ENCODE data around the gene SHMT2.
A peak's percentile ranks its signal among the peaks of the same experiment; 100 is the strongest.

SHMT2 gene

DNA sequence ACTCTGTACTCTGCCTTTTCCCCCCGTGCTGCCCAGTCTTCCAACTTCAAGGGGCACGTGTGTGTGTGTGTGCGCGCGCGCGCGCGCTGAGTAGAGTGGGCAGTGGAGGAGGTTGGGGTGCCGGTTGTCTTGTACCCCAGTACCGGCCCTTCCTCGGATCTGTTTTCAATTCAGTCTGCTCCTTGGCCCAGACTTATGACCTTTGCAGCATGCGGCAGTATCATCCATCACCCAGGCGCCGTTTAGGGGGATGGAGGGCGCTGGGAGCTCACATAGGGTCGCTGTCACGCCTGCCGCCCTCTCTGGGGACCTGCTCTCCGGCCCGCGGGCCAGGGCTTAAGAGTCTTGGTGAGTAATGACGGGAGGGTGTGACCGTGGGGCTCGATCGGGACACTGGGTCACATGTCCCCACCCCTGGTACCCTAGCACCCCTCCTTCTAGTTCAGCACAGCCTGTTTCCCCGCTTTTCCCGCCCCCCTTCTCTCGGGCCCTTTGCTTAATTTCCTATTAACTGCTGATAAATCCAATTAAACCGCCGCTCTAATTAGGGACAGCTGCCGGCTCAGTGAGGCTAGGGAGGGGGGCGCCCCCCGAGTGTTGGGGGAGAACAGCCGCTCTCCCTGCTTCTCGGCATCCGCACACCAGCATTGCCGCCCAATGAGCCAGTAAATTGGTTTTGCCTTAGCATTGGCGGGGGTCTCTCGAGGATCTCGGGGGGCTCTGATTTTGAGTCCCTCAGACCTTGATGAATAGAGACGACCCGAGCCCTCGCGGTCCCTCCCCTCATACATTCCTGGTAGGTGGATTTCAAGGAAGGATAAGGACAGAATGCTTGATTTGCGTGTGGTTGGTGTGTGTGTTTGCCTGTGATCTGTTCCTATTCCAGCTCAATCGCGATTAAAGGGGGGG lies 12.1 kb downstream of the SHMT2 start:
- DNase-seq, result no peak

- no peak for DNase-seq
Measured at GRCh38 chr12:57242329-57242690, 12.8 kb downstream of the SHMT2 start.

DNA sequence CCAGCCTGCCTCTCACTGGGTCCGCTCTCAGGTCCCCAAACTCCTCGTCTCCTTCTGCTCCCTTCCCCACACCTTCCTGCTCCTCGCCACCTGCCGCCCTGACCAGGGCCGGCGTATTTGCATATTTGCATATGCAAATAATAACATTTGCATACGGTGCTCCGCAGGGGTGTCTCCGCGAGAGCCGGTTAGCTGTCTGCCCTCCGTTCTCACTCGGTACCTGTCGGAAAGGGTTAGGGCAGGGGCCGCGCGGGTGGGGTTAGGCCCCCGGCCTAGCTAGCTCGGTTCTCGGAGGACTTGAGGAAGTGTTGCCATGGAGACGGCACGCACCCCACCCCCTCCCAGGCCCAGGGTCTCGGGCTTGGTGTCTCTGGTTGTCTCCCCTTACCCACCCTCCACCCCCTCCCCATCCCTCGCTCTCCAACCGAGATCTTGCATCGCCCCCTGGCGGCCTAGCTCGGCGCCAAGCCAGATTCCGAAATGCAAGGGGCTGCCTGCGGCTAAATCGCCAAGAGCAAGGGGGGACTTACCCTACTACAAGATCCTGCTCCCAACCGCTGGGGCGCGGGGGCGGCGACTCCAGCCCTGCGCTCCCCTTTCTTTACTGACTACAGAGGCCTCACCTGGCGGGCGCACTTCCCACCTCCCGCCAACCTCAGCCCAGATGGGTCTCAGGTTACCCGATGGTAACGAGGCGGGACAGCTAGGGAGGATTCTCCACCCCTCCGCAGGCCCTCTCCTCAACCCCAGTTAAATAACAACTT lies 13.4 kb downstream of the SHMT2 start:
- no peak for DNase-seq

DNA sequence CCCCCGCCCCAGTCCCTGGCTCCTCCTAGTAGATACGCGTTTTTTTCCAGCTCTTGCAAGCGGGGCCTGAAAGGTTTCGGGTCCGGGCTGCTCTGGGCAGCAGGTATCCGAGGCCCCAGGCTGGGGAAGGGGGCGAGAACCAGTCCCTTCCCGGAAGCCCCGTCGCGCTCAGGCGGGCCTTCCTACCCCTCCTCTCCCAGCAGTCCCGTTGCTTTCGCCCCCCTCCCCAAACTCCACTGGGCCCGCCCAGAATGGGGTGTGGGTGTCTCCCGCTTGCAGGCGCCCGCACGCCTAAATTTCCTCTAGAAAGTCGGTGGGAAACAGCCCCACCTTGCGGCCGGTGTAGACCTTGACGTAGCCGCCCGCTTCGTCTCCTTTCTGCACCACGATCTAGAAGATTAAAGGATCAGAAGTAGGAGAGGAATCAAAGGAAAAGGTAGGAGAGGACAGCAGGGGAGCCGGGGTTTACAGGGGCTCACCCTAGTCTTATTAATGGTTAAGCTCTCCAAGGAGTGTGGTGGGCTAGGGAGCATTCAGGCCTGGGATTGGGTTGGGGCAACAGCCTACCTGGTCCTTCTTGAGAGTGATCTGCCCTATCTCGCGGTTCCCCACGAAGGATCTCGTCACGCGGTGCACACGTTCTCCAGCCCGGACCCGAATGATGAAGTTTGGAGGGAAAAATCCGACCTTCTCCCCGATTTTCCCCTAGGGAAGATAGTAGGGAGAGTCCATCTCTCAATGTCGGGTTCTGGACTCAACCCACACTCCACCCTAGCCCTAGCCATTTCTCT lies 14.2 kb downstream of the SHMT2 start:
- DNase-seq, result no peak

- no peak for DNase-seq
Measured at GRCh38 chr12:57244312-57244696, 14.8 kb downstream of the SHMT2 start.

- no peak for DNase-seq
Measured at GRCh38 chr12:57247041-57247440, 17.5 kb downstream of the SHMT2 start.

DNA sequence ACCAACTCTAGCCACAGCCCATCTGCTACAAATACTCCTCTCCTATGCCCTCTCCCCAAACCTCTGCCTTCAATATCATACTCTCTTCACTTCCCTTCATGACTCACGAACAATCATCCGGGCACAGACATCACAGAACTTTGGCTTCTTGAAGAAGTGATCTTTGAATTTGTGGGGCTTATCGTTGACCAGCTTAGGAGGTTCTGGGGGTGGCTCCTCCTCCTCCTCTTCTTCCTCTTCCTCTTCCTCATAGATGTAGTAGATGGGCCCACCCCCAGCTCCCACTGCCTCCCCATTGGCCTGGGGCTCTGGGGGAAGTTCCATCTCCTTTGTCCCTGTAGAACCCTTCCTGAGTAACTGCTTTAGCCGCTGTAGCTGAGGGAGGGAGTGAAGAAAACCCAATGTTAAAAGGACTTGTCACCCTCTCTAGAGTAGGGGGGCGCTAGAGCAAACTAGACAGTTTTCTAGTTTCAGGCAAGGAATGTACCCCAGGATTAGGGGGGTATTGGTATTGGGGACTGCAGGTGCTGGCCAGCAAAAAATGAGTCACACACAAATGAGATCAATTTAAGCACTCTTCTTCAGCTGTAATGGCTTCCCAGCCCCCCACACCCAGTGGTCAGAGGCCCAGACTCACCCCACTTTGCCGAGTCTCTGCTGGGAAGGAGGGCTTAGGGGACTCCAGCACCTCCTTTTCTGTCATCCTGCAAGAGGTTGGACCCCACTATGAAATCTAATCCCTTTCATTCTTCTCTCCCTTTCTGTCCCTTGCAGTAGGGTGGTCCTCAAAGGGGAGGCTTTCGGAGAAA lies 19.6 kb downstream of the SHMT2 start:
- DNase-seq, result no peak

DNA sequence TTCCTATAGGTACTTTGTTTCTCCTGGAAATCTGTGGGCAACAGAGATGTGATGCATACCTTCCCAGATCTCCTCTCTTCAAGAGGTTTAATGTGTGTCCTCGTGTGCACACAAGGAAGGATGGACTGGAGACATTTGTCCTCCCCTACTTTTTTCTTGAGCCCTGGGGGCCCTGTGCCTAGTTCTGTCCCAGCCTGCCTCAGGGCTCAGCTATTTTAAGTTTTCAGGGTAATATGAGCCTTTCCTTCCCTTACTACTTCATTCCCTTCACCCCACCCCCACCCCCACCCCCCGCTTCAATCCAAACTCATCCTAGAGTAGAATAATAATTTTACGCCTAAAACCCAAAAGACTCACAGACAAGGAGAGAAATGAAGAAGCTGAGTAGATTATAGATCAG lies 21.0 kb downstream of the SHMT2 start:
- no peak for DNase-seq

DNA sequence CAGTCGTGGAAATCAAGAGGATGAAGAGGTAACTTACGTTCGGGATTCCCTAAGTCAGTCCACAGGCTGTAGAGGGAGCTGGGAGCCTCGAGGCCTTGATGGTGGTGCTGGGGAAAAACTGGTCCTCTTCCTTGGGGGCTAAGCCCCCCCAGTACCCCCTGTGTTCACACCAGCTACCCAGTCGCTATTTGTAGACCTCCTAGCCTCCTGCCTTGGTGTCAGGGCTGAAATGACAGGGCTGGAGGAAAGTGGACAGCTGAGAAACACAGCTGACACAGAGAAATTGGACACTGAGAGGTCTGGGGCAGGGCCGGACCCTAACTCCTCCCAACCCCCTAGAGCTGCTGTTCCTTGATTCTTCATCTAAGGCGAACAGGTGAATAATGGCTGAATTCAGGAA lies 21.4 kb downstream of the SHMT2 start, which contains the start of gene STAC3:
STAC3 (minus strand) TSS at position 232 of the 400 bp plus-strand sequence. CDS start 1,551 bp downstream, outside the sequence.
- no peak for DNase-seq

DNA sequence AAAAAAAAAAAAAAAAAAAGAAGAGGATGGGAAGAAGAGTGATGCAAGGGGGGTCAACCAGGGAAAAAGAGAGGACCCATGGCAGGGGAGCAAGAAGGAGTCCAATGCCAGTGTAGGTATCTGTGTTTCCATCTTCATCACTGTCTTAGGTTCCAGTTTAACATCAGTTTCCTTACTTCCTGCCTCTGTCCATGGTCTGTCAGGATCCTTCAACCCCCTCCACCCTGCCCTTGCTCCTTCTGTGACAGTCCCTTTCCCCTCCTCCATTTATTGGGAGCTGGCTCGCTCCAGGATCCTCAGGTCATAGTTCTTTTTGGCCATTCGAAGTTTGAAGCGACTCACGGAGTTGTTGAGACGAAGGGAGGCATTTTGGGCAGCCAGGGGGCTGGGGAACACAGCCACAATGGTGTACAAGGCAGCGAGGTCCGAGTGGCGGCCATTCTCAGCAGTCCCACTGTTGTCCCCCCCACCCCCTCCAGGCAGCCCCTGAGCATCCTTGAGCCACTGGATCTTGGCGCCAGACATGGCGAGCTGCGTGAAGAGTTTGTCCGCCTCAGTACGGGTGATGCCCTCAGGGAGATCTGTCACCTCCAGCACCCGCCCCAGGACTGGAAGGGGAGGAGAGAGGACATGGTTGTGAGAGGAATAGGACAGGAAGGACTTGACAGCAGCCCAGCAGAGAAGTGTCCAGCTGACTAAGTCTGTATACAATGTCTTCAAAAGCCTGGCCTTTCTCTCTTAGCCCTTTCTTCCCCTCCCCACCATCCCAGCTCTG lies 25.2 kb downstream of the SHMT2 start:
- no peak for DNase-seq

- DNase-seq, result no peak
Measured at GRCh38 chr12:57255916-57256315, 26.4 kb downstream of the SHMT2 start.

DNA sequence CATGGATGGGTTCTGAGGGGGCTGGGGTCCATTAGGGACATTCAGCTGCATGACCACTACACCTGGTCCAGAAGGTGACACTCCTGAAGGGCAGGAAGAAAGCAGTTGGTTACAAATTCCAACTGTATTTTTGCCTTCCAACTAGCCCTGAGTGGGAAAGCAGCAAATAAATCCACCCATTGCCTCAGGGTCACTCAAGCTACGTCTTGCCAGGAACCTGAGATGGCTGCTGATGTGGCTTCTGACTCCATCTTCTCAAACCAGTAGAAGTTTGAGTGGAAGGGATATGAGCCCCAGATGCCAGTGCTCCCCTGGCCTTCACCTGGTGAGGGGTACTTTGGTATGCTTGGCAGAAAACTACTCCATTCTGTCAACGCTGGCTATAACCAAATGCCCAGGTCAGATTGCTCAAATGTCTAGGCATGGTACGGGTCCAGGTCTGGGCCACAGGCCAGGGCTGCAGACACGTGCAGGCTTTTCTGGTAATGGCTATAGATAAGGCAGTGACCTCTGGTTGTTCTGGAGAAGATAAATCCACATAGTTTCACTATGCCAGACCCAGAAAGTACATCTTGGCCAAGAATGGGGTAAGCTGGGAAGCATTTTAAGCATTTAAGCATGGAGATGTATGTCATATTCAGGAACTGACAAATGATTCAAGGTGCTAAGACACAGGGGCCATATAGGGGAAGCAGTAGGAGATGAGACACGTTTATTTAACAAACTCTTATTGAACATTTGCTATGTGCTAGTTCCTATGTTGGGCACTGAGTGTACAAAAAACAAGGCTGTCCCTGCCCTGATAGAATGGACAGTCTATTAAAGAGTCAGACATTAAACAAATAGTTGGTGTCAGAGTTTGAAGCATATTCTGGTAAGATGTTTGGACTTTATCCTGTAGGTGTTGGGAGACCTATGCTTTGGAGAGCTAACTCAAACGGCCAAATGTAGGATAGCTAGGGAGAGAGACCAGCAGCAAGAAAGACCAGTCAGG lies 29.8 kb downstream of the SHMT2 start:
- DNase-seq, result no peak

DNA sequence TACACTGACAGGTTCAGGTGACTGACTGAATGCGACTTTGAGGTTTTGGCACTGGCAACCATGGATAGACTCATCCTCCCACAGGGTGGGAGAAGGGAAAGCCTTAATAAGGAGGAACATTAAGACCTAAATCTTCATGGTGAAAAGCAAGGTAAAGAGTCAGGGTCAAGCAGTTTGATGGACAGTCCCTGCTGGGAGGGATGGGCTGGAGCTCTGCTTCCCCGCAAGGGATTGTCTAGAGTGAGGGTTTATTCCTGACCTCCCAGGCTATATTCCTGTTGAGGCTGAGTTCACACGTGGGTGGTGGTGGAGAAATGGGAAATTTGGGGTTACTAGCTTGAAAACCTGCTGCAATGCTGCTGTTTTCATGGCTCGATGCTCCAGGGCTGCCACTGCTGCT lies 30.9 kb downstream of the SHMT2 start:
- no peak for DNase-seq

GRCh38 chr12:57261428-57261865 lies 31.9 kb downstream of the SHMT2 start:
- peak; percentile 83 for DNase-seq

- no peak for DNase-seq
Measured at GRCh38 chr12:57262126-57262822, 32.8 kb downstream of the SHMT2 start.

- no peak for DNase-seq
Measured at GRCh38 chr12:57263096-57263495, 33.6 kb downstream of the SHMT2 start.

- no peak for DNase-seq
Measured at GRCh38 chr12:57266681-57267080, 37.2 kb downstream of the SHMT2 start.

DNA sequence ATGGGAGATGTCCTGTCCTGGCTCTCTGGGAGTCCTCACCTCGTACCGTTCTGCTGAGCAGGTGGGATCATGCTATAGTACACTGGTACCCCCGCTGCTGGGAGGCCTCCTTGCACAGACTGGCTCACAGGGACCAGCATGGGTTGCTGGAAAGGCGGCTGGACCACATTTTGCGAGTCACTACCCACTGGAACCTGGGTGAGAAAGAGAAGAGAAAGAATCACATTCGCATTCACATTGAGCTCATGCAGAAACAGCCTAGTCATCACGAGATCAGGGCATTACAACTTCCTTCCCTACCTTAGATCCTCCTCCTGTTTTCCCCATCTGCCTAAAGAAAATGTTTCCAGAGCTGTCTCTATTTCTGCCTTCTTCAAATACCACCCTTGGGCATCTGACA lies 38.8 kb downstream of the SHMT2 start:
- DNase-seq, result no peak

- DNase-seq, result no peak
Measured at GRCh38 chr12:57270966-57271470, 41.5 kb downstream of the SHMT2 start.

Data from NCI-H187 treated with DMSO at 0.1 percent for 48 hours (cell line).